SU-DHL-6 (cell line): ENCODE results near the gene EPHB2.

ENCODE experiments used
- H2AFZ ChIP-seq: fragments of 200-600 bp; sonication (generic); 2 replicates; pipeline ENCODE4 v1.6.1; 2014; ENCODE audit warnings: low read depth, mild to moderate bottlenecking, moderate library complexity, mixed read lengths, antibody characterized with exemption, low read length; ENCODE audit not compliant: severe bottlenecking
- H3F3A ChIP-seq: fragments of 200-600 bp; shearing (Covaris generic); 2 replicates; pipeline ENCODE4 v1.6.0; 2016; ENCODE audit warnings: antibody characterized with exemption, mild to moderate bottlenecking; ENCODE audit not compliant: insufficient read depth
- H3K27ac ChIP-seq: fragments of 200-600 bp; sonication (generic); 2 replicates; pipeline ENCODE4 v1.5.1; 2016; ENCODE audit warnings: low read depth, mild to moderate bottlenecking, low read length, moderate library complexity, mixed read lengths
- H3K27me3 ChIP-seq: fragments of 200-600 bp; sonication (generic), shearing (Covaris generic); 2 replicates; pipeline ENCODE4 v1.6.0; 2014; ENCODE audit warnings: mild to moderate bottlenecking, low read length
- H3K36me3 ChIP-seq: fragments of 200-600 bp; sonication (generic); 2 replicates; pipeline ENCODE4 v1.6.1; 2014; ENCODE audit warnings: mild to moderate bottlenecking, low read length, mixed read lengths
- H3K4me2 ChIP-seq: fragments of 300-600, 200-600 bp; shearing (Covaris generic), sonication (generic); 2 replicates; pipeline ENCODE4 v1.6.0; 2014; ENCODE audit warnings: low read length, low read depth, mild to moderate bottlenecking; ENCODE audit not compliant: poor library complexity, severe bottlenecking
- H3K4me3 ChIP-seq: fragments of 200-600 bp; sonication (generic); 2 replicates; pipeline ENCODE4 v1.5.1; 2014; ENCODE audit warnings: antibody characterized with exemption, low read length, mild to moderate bottlenecking, mixed read lengths; ENCODE audit not compliant: insufficient read depth, poor library complexity, severe bottlenecking
- H3K79me2 ChIP-seq: fragments of 200-600 bp; sonication (generic); 2 replicates; pipeline ENCODE4 v1.6.1; 2014; ENCODE audit warnings: mild to moderate bottlenecking, low read length, moderate library complexity; ENCODE audit not compliant: insufficient read depth
- H3K9ac ChIP-seq: fragments of 200-600 bp; sonication (generic); 2 replicates; pipeline ENCODE4 v1.7.0; 2014; ENCODE audit warnings: mild to moderate bottlenecking, low read length
- H3K9me2 ChIP-seq: fragments of 200-600 bp; sonication (generic); replicated peaks from 2 replicates; pipeline ENCODE4 v1.6.1; 2014; ENCODE audit warnings: low read length; ENCODE audit not compliant: insufficient read depth
- H3K9me3 ChIP-seq: fragments of 200-600 bp; sonication (generic); 2 replicates; pipeline ENCODE4 v1.6.1; 2014; ENCODE audit warnings: low read length, mixed read lengths; ENCODE audit not compliant: insufficient read depth
- H4K20me1 ChIP-seq: fragments of 200-600 bp; sonication (generic); 2 replicates; pipeline ENCODE4 v1.6.1; 2014; ENCODE audit warnings: low read depth, mild to moderate bottlenecking, antibody characterized with exemption, low read length, moderate library complexity, mixed read lengths
- CTCF ChIP-seq: fragments of 200-600 bp; sonication (generic); IDR thresholded peaks from one replicate; pipeline ENCODE4 v1.5.1; 2017; ENCODE audit warnings: antibody characterized with exemption, mild to moderate bottlenecking, low read length, moderate library complexity; ENCODE audit not compliant: insufficient read depth, poor library complexity, severe bottlenecking
- EZH2phosphoT487 ChIP-seq: fragments of 200-600 bp; sonication (generic), shearing (Covaris generic); conservative IDR thresholded peaks from 2 replicates; pipeline ENCODE4 v1.6.1; 2018; ENCODE audit warnings: mild to moderate bottlenecking, antibody characterized with exemption, low read length, moderate library complexity, mixed read lengths

EPHB2 gene

DNA sequence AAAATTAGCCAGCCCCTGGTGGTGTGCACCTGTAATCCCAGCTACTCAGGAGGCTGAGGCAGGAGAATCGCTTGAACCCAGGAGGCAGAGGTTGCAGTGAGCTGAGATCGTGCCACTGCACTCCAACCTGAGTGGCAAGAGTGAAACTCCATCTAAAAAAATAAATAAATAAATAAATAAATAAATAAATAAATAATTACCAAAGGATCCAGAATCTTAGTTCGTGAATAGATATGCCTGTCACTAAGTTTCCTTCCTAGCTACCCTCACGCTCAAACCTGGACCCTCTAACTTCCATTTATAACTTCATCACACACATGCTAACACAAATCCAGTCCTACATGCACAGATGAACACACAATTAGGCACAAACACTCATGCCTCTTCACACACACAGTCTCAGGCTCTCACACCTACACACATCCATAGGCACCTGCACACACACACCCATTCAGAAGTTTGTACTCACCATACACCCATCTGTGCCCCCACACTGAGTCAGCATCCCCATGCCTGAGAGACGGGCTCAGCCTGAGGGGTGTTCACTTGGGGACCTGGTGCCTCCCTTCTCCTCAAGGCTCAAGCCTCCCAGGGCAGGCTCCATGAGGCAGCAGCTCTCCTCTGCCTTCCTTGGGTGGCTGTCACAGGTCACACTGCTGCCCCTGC lies 200.5 kb downstream of the EPHB2 start:
- Histone ChIP-seq H3K27ac (no peak overlapping the region), H3K4me3 (no peak overlapping the region), H3F3A (no peaks in the 10 kb centered on the region), H2AFZ (no peak overlapping the region), H3K4me2 (no peak overlapping the region), H3K9me3 (no peaks in the 10 kb centered on the region), H4K20me1 (no peaks in the 10 kb centered on the region), H3K79me2 (no peaks in the 10 kb centered on the region), H3K9me2 (no peaks in the 10 kb centered on the region), H3K27me3 (no peaks in the 10 kb centered on the region), H3K36me3 (no peaks in the 10 kb centered on the region), H3K9ac (no peak overlapping the region)
- no peak for TF ChIP-seq EZH2phosphoT487
- no peak for TF ChIP-seq CTCF

GRCh38 chr1:22912311-22912710 lies 201.7 kb downstream of the EPHB2 start:
- Histone ChIP-seq H3K9ac (no peak overlapping the region), H3K79me2 (no peaks in the 10 kb centered on the region), H3K36me3 (no peaks in the 10 kb centered on the region), H3K27me3 (no peaks in the 10 kb centered on the region), H3F3A (no peaks in the 10 kb centered on the region), H3K9me3 (no peaks in the 10 kb centered on the region), H4K20me1 (no peaks in the 10 kb centered on the region), H3K4me2 (no peak overlapping the region), H2AFZ (no peak overlapping the region), H3K27ac (no peak overlapping the region), H3K9me2 (no peaks in the 10 kb centered on the region), H3K4me3 (no peak overlapping the region)
- no peak for TF ChIP-seq CTCF
- TF ChIP-seq EZH2phosphoT487, result no peak

DNA sequence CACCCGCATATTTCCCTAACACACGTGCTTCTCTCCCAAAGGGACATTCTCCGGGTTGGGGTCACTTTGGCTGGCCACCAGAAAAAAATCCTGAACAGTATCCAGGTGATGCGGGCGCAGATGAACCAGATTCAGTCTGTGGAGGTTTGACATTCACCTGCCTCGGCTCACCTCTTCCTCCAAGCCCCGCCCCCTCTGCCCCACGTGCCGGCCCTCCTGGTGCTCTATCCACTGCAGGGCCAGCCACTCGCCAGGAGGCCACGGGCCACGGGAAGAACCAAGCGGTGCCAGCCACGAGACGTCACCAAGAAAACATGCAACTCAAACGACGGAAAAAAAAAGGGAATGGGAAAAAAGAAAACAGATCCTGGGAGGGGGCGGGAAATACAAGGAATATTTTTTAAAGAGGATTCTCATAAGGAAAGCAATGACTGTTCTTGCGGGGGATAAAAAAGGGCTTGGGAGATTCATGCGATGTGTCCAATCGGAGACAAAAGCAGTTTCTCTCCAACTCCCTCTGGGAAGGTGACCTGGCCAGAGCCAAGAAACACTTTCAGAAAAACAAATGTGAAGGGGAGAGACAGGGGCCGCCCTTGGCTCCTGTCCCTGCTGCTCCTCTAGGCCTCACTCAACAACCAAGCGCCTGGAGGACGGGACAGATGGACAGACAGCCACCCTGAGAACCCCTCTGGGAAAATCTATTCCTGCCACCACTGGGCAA lies 202.9 kb downstream of the EPHB2 start:
- Histone ChIP-seq H3K4me2 (no peak overlapping the region), H3K9me2 (no peaks in the 10 kb centered on the region), H2AFZ (no peak overlapping the region), H3K36me3 (no peaks in the 10 kb centered on the region), H3F3A (no peaks in the 10 kb centered on the region), H3K79me2 (no peaks in the 10 kb centered on the region), H3K27me3 (no peaks in the 10 kb centered on the region), H3K9me3 (no peaks in the 10 kb centered on the region), H3K9ac (no peak overlapping the region), H4K20me1 (no peaks in the 10 kb centered on the region), H3K27ac (no peak overlapping the region), H3K4me3 (no peak overlapping the region)
- TF ChIP-seq EZH2phosphoT487 (no peak), CTCF (no peak)
